Measurements from ENCODE around the gene SPSB1. TPM values are rescaled to one million over a fixed set of nuclear protein-coding genes. Genes with fewer than 3 reads are reported as not detected.

Gene SPSB1
- polyA plus RNA-seq, 1 donor from 2014 or later: 1.4 TPM

DNA sequence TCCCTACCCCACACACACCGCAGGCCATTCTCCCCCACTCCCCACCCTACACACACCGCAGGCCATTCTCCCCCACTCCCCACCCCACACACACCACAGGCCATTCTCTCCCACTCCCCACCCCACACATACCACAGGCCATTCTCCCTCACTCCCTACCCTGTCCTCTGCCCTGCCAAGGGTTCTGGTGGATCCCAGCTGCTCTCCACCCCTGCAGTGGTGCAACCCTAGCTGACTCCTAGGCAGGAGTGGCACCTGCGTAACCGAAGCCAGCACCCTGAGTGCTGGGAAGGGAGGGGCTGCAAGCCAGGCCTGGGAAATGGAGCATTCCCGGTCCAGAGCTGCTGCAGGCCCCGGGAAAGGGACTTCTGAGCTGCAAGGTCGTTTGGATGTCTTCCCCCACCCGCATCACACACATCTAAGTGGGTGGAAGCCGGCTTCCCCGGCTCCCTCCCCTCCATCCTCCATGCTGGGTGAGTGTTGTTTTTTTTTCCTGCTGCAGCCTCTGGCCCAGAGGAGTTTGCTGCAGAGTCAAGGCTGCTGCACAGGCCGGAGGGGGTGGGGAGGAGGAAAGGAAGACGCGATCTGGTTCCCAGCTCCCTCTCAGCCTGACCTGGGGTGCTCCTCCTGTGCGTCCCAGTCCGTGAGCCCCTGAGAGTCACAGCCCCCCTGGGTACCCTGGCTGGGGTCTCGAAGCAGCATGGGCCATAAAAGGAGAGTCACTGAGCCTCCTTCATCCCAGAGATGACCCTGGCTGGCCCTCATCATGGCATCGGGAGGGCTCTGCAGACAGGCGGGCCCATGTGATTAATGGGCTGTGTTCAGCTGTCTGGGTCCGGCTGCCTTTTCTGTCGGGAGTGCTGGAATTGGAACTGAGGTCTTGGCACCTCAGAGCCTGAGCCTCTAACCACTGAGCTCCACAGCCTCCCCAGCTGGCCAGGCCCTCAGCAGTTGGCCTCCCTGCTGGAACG is 42.0 kb upstream of the SPSB1 start:
- peak overlapping the region; percentile 31 for H3K9ac ChIP-seq (ENCODE audit: low read length)
- no peak overlapping the region for H3K27ac ChIP-seq (ENCODE audit: low read length)
- no peak overlapping the region for H3K4me3 ChIP-seq (ENCODE audit: low read length)
- no peak overlapping the region for H3K4me2 ChIP-seq (ENCODE audit: low read length)
- H4K20me1 ChIP-seq (ENCODE audit: insufficient read depth): no peaks in the 10 kb centered on the region
- no peaks in the 10 kb centered on the region for H3K79me2 ChIP-seq (replicated peaks; ENCODE audit: insufficient read depth, low read length)
- H3F3A ChIP-seq (ENCODE audit: insufficient read depth, low read length, poor library complexity, severe bottlenecking): peaks cover 4% of the 10 kb centered on the region
- no peaks in the 10 kb centered on the region for H3K9me2 ChIP-seq (ENCODE audit: insufficient read depth, low read length)
- TF ChIP-seq MXI1 (conservative IDR thresholded peaks at IDR 0.05; ENCODE audit: poor library complexity, severe bottlenecking): no peak
- TF ChIP-seq TAF1 (IDR thresholded peaks at IDR 0.05; ENCODE audit: low read depth): no peak
- TF ChIP-seq, protein P1, sequence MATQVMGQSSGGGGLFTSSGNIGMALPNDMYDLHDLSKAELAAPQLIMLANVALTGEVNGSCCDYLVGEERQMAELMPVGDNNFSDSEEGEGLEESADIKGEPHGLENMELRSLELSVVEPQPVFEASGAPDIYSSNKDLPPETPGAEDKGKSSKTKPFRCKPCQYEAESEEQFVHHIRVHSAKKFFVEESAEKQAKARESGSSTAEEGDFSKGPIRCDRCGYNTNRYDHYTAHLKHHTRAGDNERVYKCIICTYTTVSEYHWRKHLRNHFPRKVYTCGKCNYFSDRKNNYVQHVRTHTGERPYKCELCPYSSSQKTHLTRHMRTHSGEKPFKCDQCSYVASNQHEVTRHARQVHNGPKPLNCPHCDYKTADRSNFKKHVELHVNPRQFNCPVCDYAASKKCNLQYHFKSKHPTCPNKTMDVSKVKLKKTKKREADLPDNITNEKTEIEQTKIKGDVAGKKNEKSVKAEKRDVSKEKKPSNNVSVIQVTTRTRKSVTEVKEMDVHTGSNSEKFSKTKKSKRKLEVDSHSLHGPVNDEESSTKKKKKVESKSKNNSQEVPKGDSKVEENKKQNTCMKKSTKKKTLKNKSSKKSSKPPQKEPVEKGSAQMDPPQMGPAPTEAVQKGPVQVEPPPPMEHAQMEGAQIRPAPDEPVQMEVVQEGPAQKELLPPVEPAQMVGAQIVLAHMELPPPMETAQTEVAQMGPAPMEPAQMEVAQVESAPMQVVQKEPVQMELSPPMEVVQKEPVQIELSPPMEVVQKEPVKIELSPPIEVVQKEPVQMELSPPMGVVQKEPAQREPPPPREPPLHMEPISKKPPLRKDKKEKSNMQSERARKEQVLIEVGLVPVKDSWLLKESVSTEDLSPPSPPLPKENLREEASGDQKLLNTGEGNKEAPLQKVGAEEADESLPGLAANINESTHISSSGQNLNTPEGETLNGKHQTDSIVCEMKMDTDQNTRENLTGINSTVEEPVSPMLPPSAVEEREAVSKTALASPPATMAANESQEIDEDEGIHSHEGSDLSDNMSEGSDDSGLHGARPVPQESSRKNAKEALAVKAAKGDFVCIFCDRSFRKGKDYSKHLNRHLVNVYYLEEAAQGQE (IDR thresholded peaks at IDR 0.05; ENCODE audit: borderline replicate concordance): no peak
- TF ChIP-seq, protein P2, sequence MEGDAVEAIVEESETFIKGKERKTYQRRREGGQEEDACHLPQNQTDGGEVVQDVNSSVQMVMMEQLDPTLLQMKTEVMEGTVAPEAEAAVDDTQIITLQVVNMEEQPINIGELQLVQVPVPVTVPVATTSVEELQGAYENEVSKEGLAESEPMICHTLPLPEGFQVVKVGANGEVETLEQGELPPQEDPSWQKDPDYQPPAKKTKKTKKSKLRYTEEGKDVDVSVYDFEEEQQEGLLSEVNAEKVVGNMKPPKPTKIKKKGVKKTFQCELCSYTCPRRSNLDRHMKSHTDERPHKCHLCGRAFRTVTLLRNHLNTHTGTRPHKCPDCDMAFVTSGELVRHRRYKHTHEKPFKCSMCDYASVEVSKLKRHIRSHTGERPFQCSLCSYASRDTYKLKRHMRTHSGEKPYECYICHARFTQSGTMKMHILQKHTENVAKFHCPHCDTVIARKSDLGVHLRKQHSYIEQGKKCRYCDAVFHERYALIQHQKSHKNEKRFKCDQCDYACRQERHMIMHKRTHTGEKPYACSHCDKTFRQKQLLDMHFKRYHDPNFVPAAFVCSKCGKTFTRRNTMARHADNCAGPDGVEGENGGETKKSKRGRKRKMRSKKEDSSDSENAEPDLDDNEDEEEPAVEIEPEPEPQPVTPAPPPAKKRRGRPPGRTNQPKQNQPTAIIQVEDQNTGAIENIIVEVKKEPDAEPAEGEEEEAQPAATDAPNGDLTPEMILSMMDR (IDR thresholded peaks at IDR 0.05; ENCODE audit: poor library complexity, severe bottlenecking): no peak
- TF ChIP-seq EZH2 (IDR thresholded peaks at IDR 0.05; ENCODE audit: borderline replicate concordance, insufficient read depth, low read length, poor library complexity, severe bottlenecking): no peak
- TF ChIP-seq RAD21 (conservative IDR thresholded peaks at IDR 0.05): no peak
- TF ChIP-seq EP300 (conservative IDR thresholded peaks at IDR 0.05; ENCODE audit: poor library complexity, severe bottlenecking): no peak
- no peak for TF ChIP-seq SMC3 (conservative IDR thresholded peaks at IDR 0.05; ENCODE audit: poor library complexity)
- H3K9me3 ChIP-seq (ENCODE audit: low read length): no peaks in the 10 kb centered on the region
- H3K27me3 ChIP-seq (ENCODE audit: insufficient read depth, low read depth, low read length): no peaks in the 10 kb centered on the region
- no peaks in the 10 kb centered on the region for H3K36me3 ChIP-seq (ENCODE audit: insufficient read depth, low read length)
- H2AFZ ChIP-seq (ENCODE audit: low read depth, low read length): no peak overlapping the region

DNA sequence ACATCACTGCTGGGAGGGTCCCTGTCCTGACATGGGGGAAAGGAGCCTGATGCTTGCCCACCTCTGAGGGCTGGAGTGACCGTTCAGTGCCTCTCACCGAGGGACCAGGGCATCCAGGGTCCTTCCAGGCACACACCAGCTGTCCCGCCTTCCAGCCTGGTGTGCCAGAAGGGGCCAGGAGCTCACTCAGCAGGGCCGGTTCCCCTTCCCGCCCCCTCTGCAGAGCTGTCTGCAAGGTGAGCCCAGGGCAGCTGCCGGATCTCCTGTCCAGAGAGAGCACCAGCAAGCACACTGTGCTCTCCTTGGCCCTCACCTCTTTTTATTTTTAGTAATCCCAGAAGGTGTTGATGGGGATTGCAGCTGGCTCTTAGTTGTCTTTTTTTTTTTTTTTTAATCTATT is 41.2 kb upstream of the SPSB1 start:
- Histone ChIP-seq H3K9me2 (ENCODE audit: insufficient read depth, low read length) (no peaks in the 10 kb centered on the region), H3K27ac (ENCODE audit: low read length) (no peak overlapping the region), H3K9me3 (ENCODE audit: low read length) (no peaks in the 10 kb centered on the region), H3F3A (ENCODE audit: insufficient read depth, low read length, poor library complexity, severe bottlenecking) (peaks cover 4% of the 10 kb centered on the region), H3K4me2 (ENCODE audit: low read length) (no peak overlapping the region), H3K4me3 (ENCODE audit: low read length) (no peak overlapping the region), H3K9ac (ENCODE audit: low read length) (no peak overlapping the region), H4K20me1 (ENCODE audit: insufficient read depth) (no peaks in the 10 kb centered on the region), H3K27me3 (ENCODE audit: insufficient read depth, low read depth, low read length) (no peaks in the 10 kb centered on the region), H3K79me2 (replicated peaks; ENCODE audit: insufficient read depth, low read length) (no peaks in the 10 kb centered on the region), H2AFZ (ENCODE audit: low read depth, low read length) (no peak overlapping the region), H3K36me3 (ENCODE audit: insufficient read depth, low read length) (no peaks in the 10 kb centered on the region)
- TF ChIP-seq EZH2 (IDR thresholded peaks at IDR 0.05; ENCODE audit: borderline replicate concordance, insufficient read depth, low read length, poor library complexity, severe bottlenecking) (no peak), RAD21 (conservative IDR thresholded peaks at IDR 0.05) (no peak), POLR2AphosphoS5 (IDR thresholded peaks at IDR 0.05) (no peak), SMC3 (conservative IDR thresholded peaks at IDR 0.05; ENCODE audit: poor library complexity) (no peak), MXI1 (conservative IDR thresholded peaks at IDR 0.05; ENCODE audit: poor library complexity, severe bottlenecking) (no peak), TAF1 (IDR thresholded peaks at IDR 0.05; ENCODE audit: low read depth) (no peak), EP300 (conservative IDR thresholded peaks at IDR 0.05; ENCODE audit: poor library complexity, severe bottlenecking) (no peak)
- TF ChIP-seq, protein P2 (IDR thresholded peaks at IDR 0.05; ENCODE audit: poor library complexity, severe bottlenecking): no peak
- TF ChIP-seq, protein P1 (IDR thresholded peaks at IDR 0.05; ENCODE audit: borderline replicate concordance): no peak

Data from neural cell (in vitro differentiated cells).